EL (cell line): ENCODE measurements around the gene UNC5C.

Source experiments
- DNase-seq: peaks from one replicate; pipeline ENCODE4 v3.0.0-alpha.2; 2016

UNC5C gene

DNA sequence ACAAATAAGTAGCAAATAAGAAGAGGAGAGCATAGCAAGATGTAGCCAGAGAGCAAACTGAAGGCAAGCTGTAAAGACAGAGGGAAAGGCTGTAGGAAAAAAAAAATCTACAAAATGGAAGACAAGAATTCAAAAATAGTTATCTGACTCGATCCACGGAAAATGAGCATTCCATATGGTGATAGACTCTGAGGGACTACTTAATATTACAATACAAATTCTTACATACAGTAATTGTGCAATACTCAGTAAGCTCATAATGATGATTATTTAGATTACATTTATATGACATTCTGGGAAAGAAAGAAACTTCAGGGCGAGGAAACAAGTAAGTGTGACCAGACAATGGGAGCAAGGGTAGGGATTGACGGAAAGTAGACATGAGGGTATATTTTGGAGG is 102.6 kb downstream of the UNC5C start:
- no peak for DNase-seq

DNA sequence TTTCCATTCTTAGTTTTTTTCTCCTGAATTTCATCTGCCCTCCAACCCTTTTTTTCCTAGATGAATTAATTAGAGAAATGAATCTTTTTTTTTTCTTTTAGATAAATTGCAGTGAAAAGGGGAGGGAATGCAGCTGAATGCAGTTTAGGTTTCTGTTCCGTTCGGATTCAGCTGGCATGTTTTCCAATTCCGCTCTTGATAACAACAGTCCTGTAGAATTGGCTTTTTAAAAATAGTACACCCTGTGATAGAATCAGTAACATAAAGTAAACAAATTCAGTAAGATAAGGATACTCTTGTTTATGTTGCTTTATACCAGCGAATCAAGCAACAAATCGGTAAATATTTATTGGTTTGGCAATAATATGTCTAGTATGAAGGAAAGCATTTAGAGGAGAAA is 103.5 kb downstream of the UNC5C start:
- DNase-seq: no peak

DNA sequence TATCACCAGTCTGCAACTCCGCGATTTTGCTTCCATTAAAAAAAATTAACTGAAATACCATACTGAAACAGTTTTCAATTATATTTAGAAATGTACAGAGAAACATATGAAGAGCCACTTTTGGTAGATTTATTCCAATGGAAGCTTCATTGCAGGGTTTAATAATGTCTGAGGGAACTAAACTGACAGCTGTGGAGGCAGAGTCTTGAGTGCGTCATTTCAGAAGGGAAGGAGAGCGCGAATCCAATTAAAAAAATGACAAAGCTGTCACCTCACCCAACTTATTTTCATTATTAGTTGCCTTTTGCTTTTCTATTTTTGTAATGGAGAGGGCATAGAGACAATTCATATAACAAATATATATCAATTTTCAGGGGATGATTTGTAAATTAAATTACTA is 104.0 kb downstream of the UNC5C start:
- no peak for DNase-seq

DNA sequence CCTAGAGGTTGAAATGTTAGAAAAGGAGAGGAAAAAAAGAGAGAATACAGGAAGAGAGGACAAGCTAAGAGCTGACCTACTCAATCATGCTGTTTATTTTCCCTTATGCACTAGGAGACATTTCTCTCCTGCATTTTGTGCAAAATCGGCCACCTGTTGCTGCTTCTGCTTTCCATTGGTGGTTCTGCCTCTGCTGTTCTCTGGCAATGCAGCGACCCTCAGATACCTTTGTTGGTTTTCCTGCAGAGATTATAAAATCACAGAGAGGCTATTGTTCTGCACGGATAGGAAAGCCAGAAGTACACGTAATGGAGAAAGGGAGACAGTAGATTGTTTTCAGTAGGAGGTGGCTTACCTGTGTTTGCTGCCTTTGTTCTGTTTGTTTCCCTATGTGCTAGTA is 108.9 kb downstream of the UNC5C start:
- DNase-seq: no peak

DNA sequence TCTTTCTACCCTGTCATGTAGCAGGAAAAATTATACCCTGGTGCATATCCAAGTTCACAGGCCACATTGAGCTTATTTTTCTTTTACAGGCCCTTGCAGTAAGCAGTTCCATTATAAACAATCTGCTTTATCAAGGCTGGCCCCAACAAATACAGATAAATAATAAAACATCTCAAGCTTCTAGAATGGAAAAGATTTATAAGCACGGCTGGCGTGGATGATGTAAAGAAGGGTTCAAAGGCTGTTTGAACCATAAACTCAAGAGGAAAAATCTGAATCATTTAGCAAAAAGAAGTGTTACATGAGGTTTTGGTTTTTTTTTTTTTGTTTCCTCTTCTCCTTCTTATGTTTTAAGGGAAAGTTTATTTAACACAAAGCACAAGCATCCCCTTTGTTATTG is 109.7 kb downstream of the UNC5C start:
- DNase-seq: no peak

DNA sequence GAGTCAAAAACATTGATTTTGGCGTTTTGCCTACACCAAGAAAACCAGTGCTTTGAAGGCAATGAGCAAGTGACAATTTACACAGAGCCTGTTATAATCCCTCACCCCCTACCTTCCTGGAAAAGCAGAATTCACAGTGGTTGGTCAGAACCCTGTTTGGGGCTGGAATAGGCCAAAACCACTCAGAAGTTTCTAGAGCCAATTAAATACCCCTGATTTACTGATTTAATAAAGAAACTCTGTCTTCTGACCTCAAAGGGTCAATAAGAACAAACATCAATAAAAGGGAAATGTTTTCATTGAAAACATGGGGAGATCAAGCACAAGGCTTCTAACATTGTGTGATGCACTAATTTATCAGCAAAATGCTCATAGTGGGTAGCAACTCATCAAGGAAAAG is 116.3 kb downstream of the UNC5C start:
- DNase-seq: no peak

DNA sequence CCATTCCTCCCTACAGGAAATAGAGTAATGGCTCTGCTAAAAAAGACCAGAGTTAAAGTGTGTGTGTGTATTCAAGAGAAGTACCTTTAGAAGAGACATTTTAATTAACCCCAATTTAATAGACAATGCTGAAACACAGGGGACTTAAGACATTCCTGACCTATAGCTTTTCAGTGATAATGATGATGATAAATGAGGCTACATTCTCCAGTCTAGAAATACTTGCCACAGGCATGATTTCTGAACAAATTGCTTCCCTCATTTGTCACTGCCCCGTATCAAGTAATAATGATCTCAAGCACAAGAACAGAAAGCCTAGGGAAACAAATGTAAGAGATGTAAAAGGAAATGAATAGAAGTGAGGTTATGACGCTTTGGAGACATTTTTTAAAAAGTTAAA is 117.1 kb downstream of the UNC5C start:
- no peak for DNase-seq

DNA sequence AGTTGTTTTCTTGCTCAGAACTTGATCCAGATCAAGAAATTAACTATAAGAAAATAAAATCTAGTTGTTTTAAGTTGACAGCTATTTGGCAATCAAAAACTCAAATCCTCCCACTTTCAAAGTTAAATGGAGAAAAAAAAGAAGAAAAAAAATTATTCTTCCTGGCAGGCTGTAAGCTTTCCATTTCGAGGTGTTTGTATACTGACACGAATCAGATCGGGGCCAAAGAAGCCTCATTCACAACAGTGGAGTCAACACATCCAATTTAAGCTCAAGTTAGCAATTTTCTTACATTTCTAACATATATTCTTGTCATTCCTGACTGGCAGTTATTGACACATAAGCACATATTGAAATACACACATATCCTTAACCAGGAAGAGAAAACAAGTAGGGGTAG is 119.4 kb downstream of the UNC5C start:
- no peak for DNase-seq

DNA sequence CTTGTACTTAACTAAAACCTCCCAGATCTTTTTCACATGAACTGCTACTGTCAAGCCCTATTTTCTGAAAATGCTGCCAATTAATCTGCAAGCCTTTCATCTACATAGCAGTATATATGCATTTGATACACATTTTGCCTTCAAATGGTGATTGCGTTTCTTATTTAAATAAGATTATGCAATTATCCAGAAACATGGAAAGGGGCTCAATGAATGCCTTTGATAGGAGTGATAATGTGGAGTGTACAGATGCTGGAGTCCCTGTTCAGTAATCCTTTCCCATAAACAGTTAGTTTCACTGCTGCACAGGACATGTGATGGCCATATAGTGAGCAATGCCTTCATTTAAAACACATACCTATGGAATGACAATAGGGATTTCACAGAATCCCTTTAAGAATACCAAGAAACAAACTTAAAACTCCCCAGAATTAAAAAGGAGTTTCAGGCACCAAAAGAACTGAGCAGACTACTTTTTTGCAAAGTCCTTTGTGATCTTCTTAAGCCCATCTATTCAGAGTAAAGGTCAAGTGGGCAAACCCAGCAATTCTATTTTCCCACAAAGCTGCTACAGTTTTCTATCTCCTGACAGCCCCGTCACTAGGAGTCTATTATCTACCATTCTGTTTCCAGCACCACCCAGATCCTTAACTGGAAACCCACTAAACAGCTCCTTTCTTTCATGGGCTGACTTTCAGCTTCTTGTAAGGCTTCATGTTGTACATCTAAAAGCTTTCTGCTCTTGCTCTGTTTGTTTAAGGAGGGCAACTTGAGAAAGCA is 120.3 kb downstream of the UNC5C start:
- DNase-seq: no peak

DNA sequence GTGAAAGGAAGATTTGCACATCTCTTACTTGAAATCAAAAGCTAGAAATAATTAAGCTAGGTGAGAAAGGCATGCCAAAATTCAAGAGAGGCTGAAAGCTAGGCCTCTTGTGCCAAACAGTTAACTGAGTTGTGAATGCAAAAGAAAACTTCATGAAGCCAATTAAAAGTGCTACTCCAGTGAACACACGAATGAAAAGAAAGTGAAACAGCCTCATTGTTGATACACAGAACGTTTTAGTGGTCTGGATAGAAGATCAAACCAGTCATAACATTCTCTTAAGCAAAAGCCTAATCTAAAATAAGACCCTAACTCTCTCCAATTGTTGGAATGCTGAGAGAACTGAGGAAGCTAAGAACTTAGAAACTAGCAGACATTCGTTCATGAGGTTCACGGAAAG is 122.3 kb downstream of the UNC5C start:
- no peak for DNase-seq

DNA sequence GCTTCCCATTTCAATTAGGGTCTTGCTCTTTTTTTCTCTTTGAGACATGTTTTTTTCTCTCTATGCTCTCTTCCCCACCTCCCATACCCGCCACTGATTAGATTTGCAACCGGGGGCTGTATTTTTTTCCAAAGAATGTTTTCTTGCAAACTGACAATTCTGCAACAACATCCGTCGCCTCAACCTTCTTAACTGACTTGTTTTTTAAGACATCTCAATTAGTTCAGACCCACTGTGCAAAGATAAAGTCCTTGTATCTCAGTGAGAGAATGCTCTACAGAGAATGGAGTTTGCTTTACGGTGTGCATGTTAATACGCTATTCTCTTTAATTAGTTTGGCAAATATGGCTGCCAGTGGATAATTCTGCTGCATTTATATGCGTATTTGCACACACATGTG is 126.3 kb downstream of the UNC5C start:
- no peak for DNase-seq

DNA sequence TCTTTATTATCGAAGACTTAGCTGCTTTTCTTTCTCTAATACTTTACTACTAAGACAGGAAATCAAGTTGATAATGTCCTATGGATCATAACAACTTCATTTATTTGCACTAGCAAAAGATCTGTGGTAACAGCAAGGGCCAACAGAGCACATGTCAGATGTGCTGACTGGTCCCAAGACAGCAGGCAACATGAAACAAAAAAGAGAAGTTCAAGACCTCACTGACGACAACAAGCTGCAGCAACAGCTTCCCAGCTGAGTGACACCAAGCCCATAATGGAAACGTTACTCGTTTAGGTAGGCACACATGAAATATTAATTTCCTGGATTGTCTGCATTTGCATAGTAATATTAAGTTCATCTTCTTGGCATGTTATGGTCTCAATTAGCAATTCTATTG is 126.9 kb downstream of the UNC5C start:
- no peak for DNase-seq

DNA sequence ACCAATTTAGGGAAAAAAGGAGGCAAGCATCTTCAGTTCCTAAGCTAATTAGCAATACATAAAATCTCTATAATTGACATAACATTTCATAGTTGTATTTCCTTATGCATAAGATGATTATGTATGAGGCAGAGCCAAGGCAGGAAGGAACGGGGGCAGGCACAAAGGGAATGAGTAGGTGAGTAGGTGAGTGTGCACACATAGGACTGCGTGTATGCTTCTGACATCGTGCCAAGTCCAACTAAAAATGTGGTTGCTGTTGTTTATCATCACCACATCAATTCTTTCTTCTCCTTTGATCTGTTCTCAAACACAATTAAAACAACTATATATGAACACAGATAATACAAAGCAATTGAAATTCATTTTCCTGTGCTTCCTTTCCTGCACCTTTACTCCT is 131.2 kb downstream of the UNC5C start:
- DNase-seq: no peak

DNA sequence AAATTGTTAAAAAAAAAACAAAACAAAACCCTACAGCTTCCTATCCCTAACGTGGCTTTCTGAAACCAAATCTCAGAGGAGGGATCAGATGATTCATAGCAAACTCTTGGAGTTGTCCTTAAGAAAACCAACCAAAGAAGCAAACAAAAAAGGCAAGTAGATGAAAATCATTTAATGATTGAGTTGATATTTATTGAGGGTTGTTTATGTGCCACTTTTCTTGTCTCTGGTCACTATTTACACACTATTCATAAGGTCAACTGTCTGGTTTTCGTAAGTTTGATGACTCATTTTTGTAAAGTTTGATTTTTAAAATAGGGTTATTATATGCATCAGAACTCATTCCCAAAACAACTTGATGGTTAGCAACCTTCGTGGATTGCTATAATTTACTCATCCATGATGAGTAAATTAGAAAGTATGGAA is 133.4 kb downstream of the UNC5C start:
- no peak for DNase-seq

DNA sequence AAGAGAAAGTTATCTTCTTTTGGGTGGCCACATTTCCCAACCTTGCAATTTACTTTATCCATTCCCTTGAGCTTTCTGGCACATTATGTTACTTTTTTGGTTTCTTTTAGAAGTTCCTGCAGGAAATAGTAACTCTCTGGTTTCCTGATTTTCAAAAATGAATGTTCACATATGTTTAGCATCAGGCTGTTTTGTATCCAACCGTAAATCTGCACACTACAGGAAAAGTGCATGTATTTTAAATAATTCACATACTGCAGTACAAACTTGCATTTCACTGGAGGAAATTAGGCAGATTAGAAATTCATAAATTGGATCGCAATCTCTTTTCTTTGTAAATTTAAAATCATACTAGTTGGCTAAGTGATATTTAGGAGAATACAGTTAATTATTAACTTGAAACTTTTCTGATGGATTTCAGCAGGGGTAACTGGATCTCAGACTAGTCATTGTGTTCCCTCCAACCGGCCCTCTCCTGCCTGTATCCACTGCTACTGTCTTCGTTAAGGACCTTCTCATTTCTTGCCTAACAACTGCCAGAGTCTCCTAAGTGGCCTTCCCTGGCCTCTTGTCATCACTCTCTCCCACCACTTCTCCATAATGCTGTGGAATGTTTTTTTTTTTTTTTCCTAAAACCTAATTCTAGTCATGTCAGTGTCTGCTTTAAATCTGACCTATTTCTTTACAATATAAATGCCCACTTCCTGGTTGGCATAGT is 137.2 kb downstream of the UNC5C start:
- no peak for DNase-seq

DNA sequence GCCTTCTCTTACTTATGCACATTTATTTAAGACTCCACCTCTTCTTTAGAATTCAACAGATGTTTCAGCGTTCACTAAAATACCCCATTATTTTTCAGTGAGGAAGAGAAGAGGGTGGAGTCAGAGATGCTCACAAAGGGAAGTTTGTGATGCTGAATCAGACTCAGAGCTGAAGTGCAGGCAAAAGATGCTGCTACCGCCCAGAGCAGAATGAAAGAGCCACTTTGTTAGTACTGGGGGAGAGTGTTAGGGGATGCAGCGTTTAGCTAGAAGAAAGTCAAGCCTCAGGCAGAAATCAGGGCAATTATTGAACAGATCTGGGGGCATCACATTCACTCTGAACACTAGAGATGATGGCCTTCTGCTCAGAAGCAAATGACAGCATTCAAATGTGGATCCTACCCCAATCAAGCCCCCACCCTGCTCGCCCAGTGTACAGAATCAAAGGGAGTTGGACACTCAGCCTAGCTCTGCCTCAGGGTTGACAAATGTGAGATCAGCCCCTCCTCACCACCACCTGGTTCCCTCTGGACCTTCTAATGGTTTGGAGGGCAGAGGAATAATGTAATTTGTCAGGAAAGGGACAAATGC is 138.3 kb downstream of the UNC5C start:
- DNase-seq: no peak

DNA sequence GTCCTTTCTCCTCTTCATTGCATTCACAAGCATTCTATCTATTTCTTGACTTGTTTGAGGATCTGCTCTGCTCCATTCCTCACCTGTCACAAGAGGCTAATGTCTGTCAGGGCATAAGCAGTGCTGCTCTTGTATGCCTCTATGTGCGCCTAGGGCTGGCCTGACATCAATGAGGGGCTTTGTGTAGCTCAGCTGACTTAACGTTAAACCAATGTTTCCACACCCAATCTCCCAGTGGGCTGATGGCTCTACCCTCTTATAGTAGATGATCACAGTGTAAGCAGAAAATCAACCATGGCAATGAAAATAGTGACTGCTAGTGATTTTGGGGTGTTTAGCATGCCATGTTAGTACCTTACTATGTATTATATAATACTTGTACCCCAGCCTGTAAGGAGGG is 139.0 kb downstream of the UNC5C start:
- no peak for DNase-seq

DNA sequence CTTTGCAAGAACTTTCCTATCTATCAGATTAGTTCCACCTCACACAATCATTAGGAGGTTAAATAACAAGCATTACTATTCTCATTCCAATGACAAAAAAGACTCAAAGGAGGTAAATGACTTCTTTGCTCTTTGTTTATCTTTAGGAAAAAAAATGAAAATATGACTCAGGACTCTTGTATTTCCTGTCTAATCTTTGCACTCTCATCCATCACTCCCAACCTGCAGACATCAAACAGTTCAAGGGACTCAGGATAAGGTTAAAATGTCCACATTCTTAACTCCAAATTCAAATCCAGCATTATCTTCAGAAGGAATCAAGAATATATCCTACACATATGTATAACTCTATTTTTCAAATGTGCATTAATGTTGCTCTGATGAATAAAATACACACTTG is 139.6 kb downstream of the UNC5C start:
- DNase-seq: no peak

DNA sequence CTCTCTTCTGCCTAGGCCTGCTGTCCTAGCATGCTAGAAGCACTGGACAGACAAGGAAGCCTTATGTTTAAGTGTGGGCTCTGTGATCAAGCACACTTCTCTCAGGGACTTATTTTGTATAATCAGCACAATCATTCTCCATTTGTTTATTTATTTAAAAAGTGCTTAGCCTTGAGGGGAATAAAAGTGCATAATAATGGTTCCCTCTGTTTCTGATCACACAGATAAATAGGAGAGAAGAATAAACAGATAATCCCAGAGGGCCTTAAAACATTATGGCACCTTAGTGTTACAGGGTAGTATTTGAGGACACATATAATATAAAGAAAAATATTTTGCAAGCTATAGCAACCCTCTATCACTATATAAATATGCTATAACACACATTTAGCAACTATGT is 146.5 kb downstream of the UNC5C start:
- DNase-seq: no peak

DNA sequence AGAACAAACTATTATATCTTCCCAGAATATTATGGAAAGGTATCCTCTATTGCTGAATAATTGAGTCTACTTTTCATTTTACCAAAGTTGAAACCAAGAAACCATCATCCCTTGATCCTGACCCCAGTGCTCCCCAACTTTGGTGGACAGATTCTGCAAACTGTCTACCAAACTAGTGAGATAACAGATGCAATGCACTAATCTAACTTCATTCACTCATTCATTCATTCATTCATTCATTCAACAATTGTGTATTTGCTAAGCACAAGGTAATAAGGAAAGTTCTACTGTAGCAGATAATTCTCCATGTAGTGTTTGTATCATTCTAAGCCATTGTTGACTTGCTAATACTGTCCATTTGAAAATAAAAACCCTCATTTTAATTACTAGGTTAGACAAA is 150.6 kb downstream of the UNC5C start:
- no peak for DNase-seq

DNA sequence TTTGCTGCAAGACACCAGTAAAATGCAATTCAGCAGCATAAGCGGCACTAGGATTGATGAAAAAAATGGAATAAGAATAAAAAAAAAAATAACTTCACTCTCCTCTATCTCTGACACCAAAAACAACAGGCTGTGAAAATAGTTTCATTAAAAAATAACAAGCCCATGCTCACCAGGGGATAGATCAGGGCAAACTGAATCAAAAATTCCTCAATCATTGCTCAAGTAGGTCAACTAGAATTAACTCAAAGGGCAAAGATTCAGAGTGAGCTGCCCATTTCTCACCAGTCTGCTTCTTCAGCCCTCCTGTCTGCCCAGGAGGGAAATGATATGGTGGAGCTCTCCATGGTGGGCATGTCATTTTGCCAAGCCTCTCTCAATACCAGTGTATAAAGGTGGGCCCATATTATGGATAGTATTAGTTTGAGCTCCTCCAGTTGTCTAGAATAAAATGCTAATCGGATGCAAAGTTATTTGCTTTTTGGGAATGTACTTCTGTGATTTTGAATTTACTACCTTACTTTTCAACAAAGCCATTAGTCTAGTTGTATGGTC is 153.9 kb downstream of the UNC5C start:
- DNase-seq: no peak

DNA sequence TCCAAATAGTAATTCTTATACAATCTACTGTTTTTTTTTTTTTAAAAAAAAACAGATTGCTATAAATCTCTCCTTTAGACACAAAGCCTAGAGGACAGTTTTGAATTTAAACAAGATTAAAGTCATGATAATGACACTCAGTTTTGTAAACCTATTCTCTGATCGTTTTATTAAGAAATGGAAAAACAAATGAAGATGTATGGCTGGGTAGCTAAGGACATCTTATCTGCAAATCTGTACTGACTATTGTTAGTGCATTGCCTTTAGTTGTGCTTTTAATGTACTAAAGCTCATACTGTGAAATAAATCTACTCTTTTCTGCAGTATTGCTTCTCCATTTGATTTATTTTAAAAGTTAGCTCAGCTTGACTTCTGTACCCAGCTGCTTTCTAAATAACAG is 155.0 kb downstream of the UNC5C start:
- no peak for DNase-seq

DNA sequence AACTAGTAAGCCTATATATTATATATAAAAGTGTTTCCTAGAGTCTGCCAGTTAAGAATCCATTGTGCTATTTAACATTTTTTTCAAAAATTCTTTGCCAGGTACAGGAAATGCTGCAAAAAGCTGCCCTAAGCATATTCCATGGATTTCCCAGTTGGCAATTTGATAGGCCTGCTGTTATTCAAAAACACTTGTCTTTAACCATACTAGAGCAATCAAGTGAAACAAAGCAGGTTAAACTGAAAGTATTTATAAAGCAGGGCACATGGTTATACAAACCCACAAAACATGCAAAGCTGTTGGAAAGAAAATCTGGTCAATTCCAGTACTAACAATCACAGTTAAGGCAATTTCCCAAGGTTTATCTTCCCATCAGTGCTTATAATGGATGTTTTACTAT is 159.9 kb downstream of the UNC5C start:
- no peak for DNase-seq

DNA sequence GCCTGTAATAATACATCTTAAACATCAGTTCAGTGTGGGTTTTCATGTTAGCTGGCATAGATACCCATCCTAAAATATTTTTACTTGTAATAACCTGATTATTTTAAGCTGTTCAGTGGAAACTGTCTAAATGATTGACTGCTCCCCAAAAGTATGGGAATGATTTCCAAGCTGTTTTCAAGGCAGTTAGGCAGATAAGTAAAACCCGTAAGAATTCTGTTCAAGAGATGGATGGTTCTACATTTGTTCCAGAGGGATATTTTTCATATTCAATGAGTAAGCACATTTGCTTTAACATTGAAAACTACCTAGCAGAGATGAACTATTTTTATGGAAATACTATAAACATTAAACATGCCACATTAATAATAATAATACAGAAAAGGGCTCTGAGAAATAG is 161.1 kb downstream of the UNC5C start:
- no peak for DNase-seq
